ENCODE data around the gene MIER3.
"Not testable (repeated sequence)": the region's sequence is repeated elsewhere in the genome, so short reads cannot be mapped to it uniquely, and the experiment has no call there.

DNA sequence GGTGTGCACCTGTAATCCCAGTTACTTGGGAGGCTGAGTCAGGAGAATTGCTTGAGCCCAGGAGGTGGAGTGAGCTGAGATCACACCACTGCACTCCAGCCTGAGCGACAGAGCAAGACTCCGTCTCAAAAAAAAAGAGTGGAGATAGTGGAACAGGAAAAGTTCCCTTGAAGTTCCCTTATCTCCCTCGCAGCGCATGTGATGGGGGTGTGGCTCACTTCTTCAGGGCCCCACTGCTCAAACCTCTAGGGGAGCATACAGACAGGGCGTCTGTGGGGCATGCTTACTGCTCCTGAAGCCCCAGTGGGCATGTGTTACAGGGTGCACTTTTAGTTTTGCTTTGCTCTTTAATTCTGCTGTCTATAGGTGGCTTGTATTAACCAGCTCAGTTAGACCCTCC is 27.6 kb upstream of the MIER3 start:
- not testable (repeated sequence) for TF ChIP-seq CTCF, POLR2A (IDR thresholded peaks at IDR 0.05)

Data from prostate gland (tissue), 2 donors.